GM12891 (cell line): ENCODE data around the gene PTBP2.

Experiments
- POLR2A ChIP-seq: IDR thresholded peaks from 2 replicates; pipeline ENCODE4 v1.6.1; 2011; ENCODE audit warnings: low read depth, low read length, control low read depth
- POLR2AphosphoS5 ChIP-seq: IDR thresholded peaks from 2 replicates; pipeline ENCODE4 v1.6.1; 2011; ENCODE audit warnings: low read depth, low read length, control low read depth
- TAF1 ChIP-seq: IDR thresholded peaks from 2 replicates; pipeline ENCODE4 v1.6.1; 2011; ENCODE audit warnings: low read depth, low read length, control low read depth

GRCh38 chr1:96715482-96715881 lies 6.1 kb upstream of the PTBP2 start:
- TF ChIP-seq POLR2AphosphoS5, result no peak
- no peak for TF ChIP-seq POLR2A
- no peak for TF ChIP-seq TAF1
